Ovary (tissue), 9 donors: ENCODE measurements around the gene AQP9. TPM values are rescaled to one million over a fixed set of nuclear protein-coding genes. Genes with fewer than 3 reads are reported as not detected.

Source experiments
- DNase-seq, 5 donors: peaks; one replicate each; pipeline ENCODE4 v3.0.0-alpha.2; 2019 to 2020
- H3K27ac ChIP-seq, 2 donors: fragments of 200-600 bp; one replicate each; pipeline versions ENCODE4 v1.5.1 to v1.8.0; 2019 to 2022
- H3K27me3 ChIP-seq: fragments of 200-600 bp; one replicate; pipeline ENCODE4 v1.8.0; 2022
- H3K36me3 ChIP-seq: fragments of 200-600 bp; sonication (generic); one replicate; pipeline ENCODE4 v1.5.1; 2019
- H3K4me1 ChIP-seq: one replicate; pipeline ENCODE4 v1.8.1; 2013; ENCODE audit warnings: mild to moderate bottlenecking, moderate library complexity; ENCODE audit not compliant: insufficient read depth
- H3K4me3 ChIP-seq: fragments of 200-600 bp; sonication (generic); one replicate; pipeline ENCODE4 v1.5.1; 2017
- H3K9me3 ChIP-seq, 2 donors: fragments of 200-600 bp in 1 of 2; sonication (generic) in 1 of 2; one replicate each; pipeline versions ENCODE4 v1.5.1 to v1.8.1; 2013 to 2019; ENCODE audit warnings: mild to moderate bottlenecking in 1 of 2, moderate library complexity in 1 of 2
- EP300 ChIP-seq: sonication (generic); formaldehyde crosslinking; IDR thresholded peaks from one replicate; pipeline ENCODE4 v1.6.1; 2017; ENCODE audit warnings: antibody characterized with exemption
- POLR2A ChIP-seq: fragments of 450-650 bp; IDR thresholded peaks from one replicate; pipeline ENCODE4 v1.6.1; 2017; ENCODE audit warnings: antibody characterized with exemption, mild to moderate bottlenecking, moderate library complexity
- WGBS, 3 donors: extraction: QIAGEN DNeasy Blood & Tissue Kit in 1 of 3; methylation state at CpG; one replicate each; pipeline versions ENCODE4 v1.1.5 to v1.1.7; 2013 to 2017; 5-methylcytosine and 5-hydroxymethylcytosine counted together
- intact Hi-C, 4 donors: fragments of 100-400 bp; cut with DNase I; formaldehyde crosslinking; loops; one replicate each; pipeline versions ENCODE4 v1.11.0 to v1.15.1; 2022 to 2023
- polyA plus RNA-seq, 2 donors: library from polyadenylated mRNA; stranded (reverse); fragments of 200-250 nt in 1 of 2; fragments of 350-450 nt in 1 of 2; fragmentation: Illumina TruSeq in 1 of 2; extraction: RNeasy Lipid Tissue Mini Kit (QIAGEN cat#74804) in 1 of 2; gene quantifications; one replicate each; pipeline ENCODE4 v1.2.3, GENCODE V29; 2013 to 2014
- total RNA-seq, 7 donors: library from RNA; depleted of rRNA in 2 of 7; stranded (reverse); fragments of >200 nt in 2 of 7; fragmentation: NEBNext Ultra II Directional in 3 of 7; extraction: Animal tissue kit (Norgen Biotek cat#: 25700) in 3 of 7; gene quantifications; one replicate each; pipeline versions ENCODE4 v1.1.0 to v1.2.4, GENCODE V29; 2016 to 2023
- TF ChIP-seq, protein P1 (sequence below), 3 donors: fragments of 450-650 bp in 2 of 3; fragments of 200-600 bp in 1 of 3; IDR thresholded peaks; one replicate each; pipeline versions ENCODE4 v1.5.1 to v1.8.0; 2016 to 2022; ENCODE audit warnings: antibody characterized with exemption in 3 of 3, mild to moderate bottlenecking in 1 of 3
- donor health status: DM: no; HTN: no; CAD: no; lungs with moderate emphysema.
- donor health status: DM: no; HTN: no; CAD: no.
- donor health status: Bipolar disorder and iron deficiency.
- donor health status: DM: yes; HTN: yes; CAD: no.
- donor health status: DM: no; HTN: no; CAD: no.
- donor health status: DM: yes; HTN: yes; CAD: no.

Gene AQP9
- total and polyA plus RNA-seq, 9 donors: 0.23 to 29.9 (median 1.4) TPM

- DNase-seq: no peak
- intact Hi-C loops: no loop called here
- Histone ChIP-seq H3K4me1 (no peaks in the 10 kb centered on the region), H3K27me3 (no peaks in the 10 kb centered on the region), H3K36me3 (no peaks in the 10 kb centered on the region), H3K27ac (no peak overlapping the region), H3K9me3 (no peaks in the 10 kb centered on the region), H3K4me3 (no peak overlapping the region)
- 28 to 61% (median 51%) methylated on average over 1 of the region's 1 CpG for WGBS, 3 donors
- no peak for TF ChIP-seq EP300
- TF ChIP-seq, protein P1, sequence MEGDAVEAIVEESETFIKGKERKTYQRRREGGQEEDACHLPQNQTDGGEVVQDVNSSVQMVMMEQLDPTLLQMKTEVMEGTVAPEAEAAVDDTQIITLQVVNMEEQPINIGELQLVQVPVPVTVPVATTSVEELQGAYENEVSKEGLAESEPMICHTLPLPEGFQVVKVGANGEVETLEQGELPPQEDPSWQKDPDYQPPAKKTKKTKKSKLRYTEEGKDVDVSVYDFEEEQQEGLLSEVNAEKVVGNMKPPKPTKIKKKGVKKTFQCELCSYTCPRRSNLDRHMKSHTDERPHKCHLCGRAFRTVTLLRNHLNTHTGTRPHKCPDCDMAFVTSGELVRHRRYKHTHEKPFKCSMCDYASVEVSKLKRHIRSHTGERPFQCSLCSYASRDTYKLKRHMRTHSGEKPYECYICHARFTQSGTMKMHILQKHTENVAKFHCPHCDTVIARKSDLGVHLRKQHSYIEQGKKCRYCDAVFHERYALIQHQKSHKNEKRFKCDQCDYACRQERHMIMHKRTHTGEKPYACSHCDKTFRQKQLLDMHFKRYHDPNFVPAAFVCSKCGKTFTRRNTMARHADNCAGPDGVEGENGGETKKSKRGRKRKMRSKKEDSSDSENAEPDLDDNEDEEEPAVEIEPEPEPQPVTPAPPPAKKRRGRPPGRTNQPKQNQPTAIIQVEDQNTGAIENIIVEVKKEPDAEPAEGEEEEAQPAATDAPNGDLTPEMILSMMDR (IDR thresholded peaks at IDR 0.05): no peak
- TF ChIP-seq POLR2A: no peak
Observed at GRCh38 chr15:58178668-58179067, 40.5 kb downstream of the AQP9 start.

- Histone ChIP-seq H3K9me3 (no peaks in the 10 kb centered on the region), H3K4me1 (no peaks in the 10 kb centered on the region), H3K36me3 (no peaks in the 10 kb centered on the region), H3K27ac (no peak overlapping the region), H3K27me3 (no peaks in the 10 kb centered on the region), H3K4me3 (no peak overlapping the region)
- intact Hi-C loops: no loop called here
- whole genome bisulfite sequencing, 3 donors: 92 to 94% (median 94%) methylated on average over 7 of the region's 7 CpGs
- DNase-seq: no peak
- TF ChIP-seq POLR2A: no peak
- no peak for TF ChIP-seq EP300
- TF ChIP-seq, protein P1 (IDR thresholded peaks at IDR 0.05): no peak
Observed at GRCh38 chr15:58179206-58179605, 41.0 kb downstream of the AQP9 start.

DNA sequence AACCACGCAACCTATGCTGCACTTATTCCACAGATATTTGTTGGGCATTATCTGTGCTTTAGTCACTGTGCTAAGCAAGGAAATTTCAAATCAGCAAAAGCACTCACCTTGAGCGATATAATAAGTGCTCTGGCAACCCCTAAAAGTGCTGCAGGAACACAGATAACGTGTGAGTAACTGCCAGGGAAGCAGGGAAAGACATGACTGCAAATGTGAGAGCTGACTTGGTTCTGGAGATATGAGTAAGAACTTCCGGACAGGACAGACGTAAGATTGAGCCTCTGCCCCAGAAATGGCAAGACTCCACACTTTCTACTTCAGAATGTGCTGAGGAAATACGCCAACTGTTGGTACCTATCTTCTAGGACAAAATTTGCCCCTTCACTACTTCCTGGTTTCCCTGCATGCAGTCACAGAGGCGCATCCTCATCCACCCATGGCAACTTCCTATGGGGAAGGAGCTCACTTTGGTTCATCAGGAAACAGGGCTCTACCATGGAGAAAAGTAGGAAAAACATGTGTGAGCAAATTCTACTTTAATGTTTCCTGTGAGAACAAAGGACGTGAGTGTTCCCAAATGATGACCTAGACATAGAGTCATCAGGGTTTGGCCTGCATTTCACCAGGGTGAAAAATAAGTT, 41.7 kb downstream of the AQP9 start:
- intact Hi-C loops: loop anchor here in 2 of 4 donors (10.0 kb wide), 2 partner anchors 65 to 425 kb away; no protein-coding TSS in a partner anchor
- Histone ChIP-seq H3K36me3 (no peaks in the 10 kb centered on the region), H3K4me1 (no peaks in the 10 kb centered on the region), H3K4me3 (no peak overlapping the region), H3K27me3 (no peaks in the 10 kb centered on the region), H3K27ac (no peak overlapping the region), H3K9me3 (no peaks in the 10 kb centered on the region)
- TF ChIP-seq POLR2A (no peak), EP300 (no peak)
- TF ChIP-seq, protein P1 (IDR thresholded peaks at IDR 0.05): no peak
- no peak for DNase-seq
- 73 to 83% (median 81%) methylated on average over 8 of the region's 8 CpGs for WGBS, 3 donors

DNA sequence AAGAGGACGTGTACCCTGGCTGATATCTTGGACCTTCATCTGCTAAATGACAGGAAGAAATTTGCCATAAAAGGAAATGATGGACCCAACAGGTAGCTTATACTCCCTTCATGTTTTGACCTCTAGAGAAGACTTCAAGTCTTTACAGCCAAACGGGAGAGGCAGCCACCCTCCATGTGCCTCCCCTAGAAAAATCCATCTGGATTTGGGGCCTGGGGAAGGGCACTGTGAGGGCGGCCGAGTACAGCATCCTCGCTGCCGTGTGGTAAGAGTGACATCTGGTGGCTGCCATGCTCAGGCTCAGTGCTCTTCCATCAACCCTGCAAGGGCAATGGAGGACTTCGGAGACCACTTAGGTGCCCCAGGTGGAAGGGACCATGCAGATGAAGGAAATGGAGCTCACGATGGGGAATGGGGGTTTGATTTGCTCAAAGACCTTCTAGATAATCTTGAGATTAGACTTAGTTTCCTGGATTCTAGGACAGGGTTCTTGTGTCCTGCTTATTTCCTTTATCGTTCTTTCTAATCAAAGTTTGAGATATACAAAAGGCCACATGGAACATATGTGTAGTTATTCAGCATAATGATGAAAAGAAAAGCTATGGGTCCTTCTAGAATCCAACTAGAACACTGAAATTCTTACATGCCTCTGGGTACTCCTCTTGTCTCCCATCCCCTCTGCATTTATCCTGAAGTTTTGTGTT, 44.4 kb downstream of the AQP9 start:
- 12 to 16% (median 16%) methylated on average over 9 of the region's 9 CpGs for WGBS, 3 donors
- TF ChIP-seq, protein P1 (IDR thresholded peaks at IDR 0.05): peak in 1 of 3 donors; percentile 13
- TF ChIP-seq POLR2A: no peak
- Histone ChIP-seq H3K4me1 (no peaks in the 10 kb centered on the region), H3K36me3 (no peaks in the 10 kb centered on the region), H3K27ac (no peak overlapping the region), H3K9me3 (no peaks in the 10 kb centered on the region), H3K27me3 (no peaks in the 10 kb centered on the region), H3K4me3 (no peak overlapping the region)
- intact Hi-C loops: loop anchor here in 2 of 4 donors (10.0 kb wide), 2 partner anchors 68 to 428 kb away; no protein-coding TSS in a partner anchor
- DNase-seq: peak in 4 of 5 donors; percentile 13 to 52 (median 34)
